Stomach (tissue), 4 donors: Measurements from ENCODE around the gene NCOR1.

Experiments used
- CTCF ChIP-seq, 7 experiments: fragments of 450-650 bp in 4 of 7; fragments of 200-600 bp in 3 of 7; sonication (generic) in 3 of 7; IDR thresholded peaks; one replicate each; pipeline ENCODE4 v1.5.1; 2016 to 2019; ENCODE audit warnings: antibody characterized with exemption in 7 of 7, control low read depth in 2 of 7, mild to moderate bottlenecking in 1 of 7
- POLR2A ChIP-seq, 4 donors: fragments of 450-650 bp; IDR thresholded peaks; one replicate each; pipeline ENCODE4 v1.6.1; 2016; ENCODE audit warnings: antibody characterized with exemption in 4 of 4, control low read depth in 2 of 4, mild to moderate bottlenecking in 1 of 4, moderate library complexity in 1 of 4

- TF ChIP-seq CTCF (IDR thresholded peaks at IDR 0.05) (no peak), POLR2A (IDR thresholded peaks at IDR 0.05) (no peak)
These were observed 212.6 kb downstream of the NCOR1 start for GRCh38 chr17:16002708-16003260.
